Esophagus (tissue), 2 donors: ENCODE data around the gene KCTD15. TPM values are rescaled to one million over a fixed set of nuclear protein-coding genes. Genes with fewer than 3 reads are reported as not detected.

Experiments used
- H3K27ac ChIP-seq, 2 donors: one replicate each; pipeline ENCODE4 v1.5.1; 2013; ENCODE audit warnings: low read depth in 2 of 2, mild to moderate bottlenecking in 2 of 2, inconsistent platforms in 1 of 2, low read length in 1 of 2, moderate library complexity in 1 of 2
- H3K27me3 ChIP-seq, 2 donors: one replicate each; pipeline ENCODE4 v1.6.1; 2013; ENCODE audit warnings: low read length in 2 of 2, control low read depth in 1 of 2, mild to moderate bottlenecking in 1 of 2; ENCODE audit not compliant: insufficient read depth in 2 of 2, control insufficient read depth in 1 of 2
- H3K36me3 ChIP-seq, 2 donors: one replicate each; pipeline ENCODE4 v1.6.1; 2013; ENCODE audit warnings: low read length in 1 of 2; ENCODE audit not compliant: control insufficient read depth in 2 of 2, insufficient read depth in 2 of 2
- H3K4me1 ChIP-seq, 2 donors: one replicate each; pipeline ENCODE4 v1.6.1; 2013; ENCODE audit warnings: low read length in 1 of 2; ENCODE audit not compliant: control insufficient read depth in 2 of 2, insufficient read depth in 2 of 2
- H3K4me3 ChIP-seq, 2 donors: one replicate each; pipeline ENCODE4 v1.5.1; 2013; ENCODE audit warnings: low read length in 2 of 2, mild to moderate bottlenecking in 2 of 2, low read depth in 1 of 2, moderate library complexity in 1 of 2
- H3K9me3 ChIP-seq, 2 donors: one replicate each; pipeline ENCODE4 v1.6.1; 2013; ENCODE audit warnings: mild to moderate bottlenecking in 2 of 2, low read depth in 1 of 2, low read length in 1 of 2, moderate library complexity in 1 of 2; ENCODE audit not compliant: control insufficient read depth in 2 of 2, insufficient read depth in 1 of 2
- WGBS, 2 donors: extraction: QIAGEN DNeasy Blood & Tissue Kit; methylation state at CpG; one replicate each; pipeline ENCODE4 v1.1.7; 2013; 5-methylcytosine and 5-hydroxymethylcytosine counted together
- polyA plus RNA-seq, 2 donors: library from polyadenylated mRNA; stranded (reverse); fragments of 200-250 nt; gene quantifications; one replicate each; pipeline ENCODE4 v1.2.3, GENCODE V29; 2013
- donor health status: healthy with polysubstance abuse.
- donor health status: Bipolar disorder and iron deficiency.

Gene KCTD15
- polyA plus RNA-seq, result 10 to 100 TPM; 23.8 to 33.1 TPM

GRCh38 chr19:33796164-33796875 lies at the start of gene KCTD15:
TSS of gene KCTD15 (plus strand) at chr19:33796870. CDS start at chr19:33800455, 3,585 bp downstream.
- Histone ChIP-seq H3K9me3 (no peaks in the 10 kb centered on the region), H3K27me3 (no peaks in the 10 kb centered on the region), H3K4me1 (peaks cover 0 to 6% of the 10 kb centered on the region in 2 donors), H3K27ac (peak within 1 kb of the TSS; percentile 91 to 96), H3K4me3 (peak within 1 kb of the TSS; percentile 69 to 70), H3K36me3 (peaks cover 3 to 4% of the 10 kb centered on the region in 2 donors)
- 0 to 1% methylated on average over 46 to 75 of the region's 92 CpGs for WGBS, 2 donors

GRCh38 chr19:33747273-33747672 lies 49.4 kb upstream of the KCTD15 start:
- H3K27ac ChIP-seq, result no peak overlapping the region
- WGBS, 2 donors, result 45 to 46% methylated on average over 4 of the region's 4 CpGs
- H3K36me3 ChIP-seq, result no peaks in the 10 kb centered on the region
- H3K27me3 ChIP-seq, result no peaks in the 10 kb centered on the region
- no peak overlapping the region for H3K4me3 ChIP-seq
- no peaks in the 10 kb centered on the region for H3K9me3 ChIP-seq
- no peaks in the 10 kb centered on the region for H3K4me1 ChIP-seq

- H3K9me3 ChIP-seq, result no peaks in the 10 kb centered on the region
- no peaks in the 10 kb centered on the region for H3K27me3 ChIP-seq
- H3K4me1 ChIP-seq, result no peaks in the 10 kb centered on the region
- whole genome bisulfite sequencing, 2 donors, result 90 to 92% methylated on average over 8 of the region's 8 CpGs
- no peaks in the 10 kb centered on the region for H3K36me3 ChIP-seq
- H3K27ac ChIP-seq, result no peak overlapping the region
- no peak overlapping the region for H3K4me3 ChIP-seq
Measured at GRCh38 chr19:33748231-33748630, 48.4 kb upstream of the KCTD15 start.

GRCh38 chr19:33749016-33749415 lies 47.7 kb upstream of the KCTD15 start:
- Histone ChIP-seq H3K36me3 (no peaks in the 10 kb centered on the region), H3K27ac (no peak overlapping the region), H3K4me3 (no peak overlapping the region), H3K9me3 (no peaks in the 10 kb centered on the region), H3K27me3 (no peaks in the 10 kb centered on the region), H3K4me1 (no peaks in the 10 kb centered on the region)
- 58 to 70% methylated on average over 3 of the region's 3 CpGs for WGBS, 2 donors

- no peaks in the 10 kb centered on the region for H3K9me3 ChIP-seq
- 79 to 87% methylated on average over 12 of the region's 12 CpGs for whole genome bisulfite sequencing, 2 donors
- H3K4me1 ChIP-seq, result no peaks in the 10 kb centered on the region
- H3K27ac ChIP-seq, result no peak overlapping the region
- H3K4me3 ChIP-seq, result no peak overlapping the region
- H3K27me3 ChIP-seq, result no peaks in the 10 kb centered on the region
- H3K36me3 ChIP-seq, result no peaks in the 10 kb centered on the region
Measured at GRCh38 chr19:33749619-33750175, 47.0 kb upstream of the KCTD15 start.

- Histone ChIP-seq H3K27ac (no peak overlapping the region), H3K4me1 (no peaks in the 10 kb centered on the region), H3K27me3 (no peaks in the 10 kb centered on the region), H3K4me3 (no peak overlapping the region), H3K9me3 (no peaks in the 10 kb centered on the region), H3K36me3 (no peaks in the 10 kb centered on the region)
- WGBS, 2 donors, result 70% methylated on average over 18 of the region's 18 CpGs
Measured at GRCh38 chr19:33750587-33751435, 45.9 kb upstream of the KCTD15 start.

- WGBS, 2 donors, result 75% methylated on average over 5 of the region's 5 CpGs
- Histone ChIP-seq H3K4me1 (no peaks in the 10 kb centered on the region), H3K9me3 (no peaks in the 10 kb centered on the region), H3K27me3 (no peaks in the 10 kb centered on the region), H3K27ac (no peak overlapping the region), H3K4me3 (no peak overlapping the region), H3K36me3 (no peaks in the 10 kb centered on the region)
Measured at GRCh38 chr19:33751436-33751770, 45.3 kb upstream of the KCTD15 start.

- Histone ChIP-seq H3K4me1 (no peaks in the 10 kb centered on the region), H3K27ac (no peak overlapping the region), H3K36me3 (no peaks in the 10 kb centered on the region), H3K4me3 (no peak overlapping the region), H3K27me3 (no peaks in the 10 kb centered on the region), H3K9me3 (no peaks in the 10 kb centered on the region)
- WGBS, 2 donors, result 58 to 67% methylated on average over 27 of the region's 27 CpGs
Measured at GRCh38 chr19:33752018-33752800, 44.5 kb upstream of the KCTD15 start.

- no peak overlapping the region for H3K27ac ChIP-seq
- H3K4me3 ChIP-seq, result no peak overlapping the region
- H3K4me1 ChIP-seq, result no peaks in the 10 kb centered on the region
- no peaks in the 10 kb centered on the region for H3K9me3 ChIP-seq
- H3K36me3 ChIP-seq, result no peaks in the 10 kb centered on the region
- 65 to 76% methylated on average over 6 of the region's 6 CpGs for WGBS, 2 donors
- H3K27me3 ChIP-seq, result no peaks in the 10 kb centered on the region
Measured at GRCh38 chr19:33752945-33753344, 43.7 kb upstream of the KCTD15 start.
